ENCODE results near the gene GRIK5. TPM values are rescaled to one million over a fixed set of nuclear protein-coding genes. Genes with fewer than 3 reads are reported as not detected.

The GRIK5 gene
- total RNA-seq, 1 experiment from 2014 or later: 43.1 TPM

DNA sequence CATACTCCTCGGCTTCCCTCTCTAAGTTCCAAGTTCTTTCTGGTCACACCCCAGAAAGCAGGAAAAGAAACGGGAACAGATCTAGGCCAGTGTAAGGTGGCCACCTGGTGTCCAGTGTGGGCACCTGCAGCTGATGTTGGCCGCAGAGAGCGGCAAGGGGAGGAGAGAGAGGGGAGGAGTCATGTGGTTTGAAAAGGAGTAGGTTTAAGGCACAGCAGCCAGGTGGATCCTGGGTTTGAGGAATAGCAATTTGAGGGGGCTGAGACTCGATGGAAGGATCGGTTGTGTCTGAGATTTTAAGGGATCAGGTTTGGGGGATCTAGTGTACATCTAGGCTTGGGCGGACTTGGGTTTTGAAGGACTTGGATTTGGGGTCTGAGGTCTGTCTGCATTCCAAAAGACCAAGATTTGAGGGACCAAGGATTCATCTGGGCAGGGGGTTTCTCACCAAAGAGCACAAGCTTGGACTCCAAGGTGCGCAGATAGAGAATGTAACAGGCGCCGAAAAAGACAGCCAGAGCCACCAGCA is 112.1 kb downstream of the GRIK5 start:
- Histone ChIP-seq H2BK5ac (ENCODE audit: insufficient read length, low read length) (no peak overlapping the region), H3K56ac (ENCODE audit: insufficient read length, low read depth, low read length) (no peak overlapping the region), H3K79me1 (ENCODE audit: insufficient read depth, low read depth, low read length, poor library complexity, severe bottlenecking) (no peaks in the 10 kb centered on the region), H3K27ac (ENCODE audit: insufficient read length, low read depth, low read length) (no peak overlapping the region), H4K91ac (ENCODE audit: insufficient read length, low read depth, low read length) (no peak overlapping the region), H3K23ac (ENCODE audit: insufficient read length, low read depth, low read length) (no peak overlapping the region), H2BK12ac (ENCODE audit: insufficient read length, low read depth, low read length) (no peak overlapping the region), H3K79me2 (ENCODE audit: insufficient read depth, low read length) (no peaks in the 10 kb centered on the region), H3K18ac (ENCODE audit: insufficient read length, low read depth, low read length) (no peak overlapping the region), H3K4me2 (ENCODE audit: insufficient read depth, insufficient read length, low read length) (peak overlapping the region; percentile 54), H4K5ac (ENCODE audit: insufficient read length, low read depth, low read length) (no peak overlapping the region), H2BK20ac (ENCODE audit: low read depth, low read length, poor library complexity, severe bottlenecking) (no peak overlapping the region), H3K9ac (ENCODE audit: extremely low read depth, insufficient read length, low read length) (no peak overlapping the region), H3K23me2 (ENCODE audit: insufficient read length, low read depth, low read length, poor library complexity, severe bottlenecking) (no peaks in the 10 kb centered on the region), H3K4me1 (ENCODE audit: insufficient read depth, low read length) (no peaks in the 10 kb centered on the region), H3K14ac (ENCODE audit: insufficient read depth, low read length) (no peak overlapping the region), H2BK120ac (ENCODE audit: low read depth, low read length, poor library complexity, severe bottlenecking) (no peak overlapping the region), H4K8ac (replicated peaks; ENCODE audit: insufficient read length, low read depth, low read length) (no peak overlapping the region), H3T11ph (ENCODE audit: low read length) (no peak overlapping the region), H3K27me3 (ENCODE audit: insufficient read depth, low read length) (no peaks in the 10 kb centered on the region), H2AFZ (ENCODE audit: low read length) (no peak overlapping the region), H3K4ac (ENCODE audit: low read depth, low read length) (no peak overlapping the region), H4K20me1 (ENCODE audit: control insufficient read depth, insufficient read depth, insufficient read length) (peaks cover 3% of the 10 kb centered on the region), H3K9me3 (ENCODE audit: control insufficient read depth, low read depth, low read length) (no peaks in the 10 kb centered on the region), H2AK5ac (ENCODE audit: insufficient read length, low read length) (no peak overlapping the region), H2BK15ac (ENCODE audit: low read depth, low read length) (no peak overlapping the region)
- H3K4me3 Mint-ChIP-seq: peak overlapping the region; percentile 73 to 82
- H3K27me3 Mint-ChIP-seq (ENCODE audit: low read depth): no peaks in the 10 kb centered on the region
- H3K36me3 Mint-ChIP-seq (ENCODE audit: insufficient read depth in 1 of 3, low read depth in 3 of 3): peaks cover 4 to 21% (median 5%) of the 10 kb centered on the region in 3 experiments; a peak in 5 of 7 replicates
- H3K27ac Mint-ChIP-seq: peak overlapping the region; percentile 71 to 82 (median 81)
- DNase-seq: peak; percentile 89
- TF ChIP-seq, protein P1, sequence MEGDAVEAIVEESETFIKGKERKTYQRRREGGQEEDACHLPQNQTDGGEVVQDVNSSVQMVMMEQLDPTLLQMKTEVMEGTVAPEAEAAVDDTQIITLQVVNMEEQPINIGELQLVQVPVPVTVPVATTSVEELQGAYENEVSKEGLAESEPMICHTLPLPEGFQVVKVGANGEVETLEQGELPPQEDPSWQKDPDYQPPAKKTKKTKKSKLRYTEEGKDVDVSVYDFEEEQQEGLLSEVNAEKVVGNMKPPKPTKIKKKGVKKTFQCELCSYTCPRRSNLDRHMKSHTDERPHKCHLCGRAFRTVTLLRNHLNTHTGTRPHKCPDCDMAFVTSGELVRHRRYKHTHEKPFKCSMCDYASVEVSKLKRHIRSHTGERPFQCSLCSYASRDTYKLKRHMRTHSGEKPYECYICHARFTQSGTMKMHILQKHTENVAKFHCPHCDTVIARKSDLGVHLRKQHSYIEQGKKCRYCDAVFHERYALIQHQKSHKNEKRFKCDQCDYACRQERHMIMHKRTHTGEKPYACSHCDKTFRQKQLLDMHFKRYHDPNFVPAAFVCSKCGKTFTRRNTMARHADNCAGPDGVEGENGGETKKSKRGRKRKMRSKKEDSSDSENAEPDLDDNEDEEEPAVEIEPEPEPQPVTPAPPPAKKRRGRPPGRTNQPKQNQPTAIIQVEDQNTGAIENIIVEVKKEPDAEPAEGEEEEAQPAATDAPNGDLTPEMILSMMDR (conservative IDR thresholded peaks at IDR 0.05): peak; percentile 90
- WGBS (ENCODE audit: extremely low coverage, insufficient read length, low lambda C conversion rate): no CpG with 5 or more reads among the region's 10 CpGs
- H3K4me1 Mint-ChIP-seq: peaks cover 16 to 22% of the 10 kb centered on the region in 2 experiments
- no peaks in the 10 kb centered on the region for H3K9me3 Mint-ChIP-seq

All from H9 (cell line).